ENCODE results near the gene RING1. TPM values are rescaled to one million over a fixed set of nuclear protein-coding genes. Genes with fewer than 3 reads are reported as not detected.
A peak's percentile ranks its signal among the peaks of the same experiment; 100 is the strongest.

RING1 gene
- polyA plus RNA-seq, 1 of the 3 experiments (the other 2 are of a cell fraction): 61.3 TPM

DNA sequence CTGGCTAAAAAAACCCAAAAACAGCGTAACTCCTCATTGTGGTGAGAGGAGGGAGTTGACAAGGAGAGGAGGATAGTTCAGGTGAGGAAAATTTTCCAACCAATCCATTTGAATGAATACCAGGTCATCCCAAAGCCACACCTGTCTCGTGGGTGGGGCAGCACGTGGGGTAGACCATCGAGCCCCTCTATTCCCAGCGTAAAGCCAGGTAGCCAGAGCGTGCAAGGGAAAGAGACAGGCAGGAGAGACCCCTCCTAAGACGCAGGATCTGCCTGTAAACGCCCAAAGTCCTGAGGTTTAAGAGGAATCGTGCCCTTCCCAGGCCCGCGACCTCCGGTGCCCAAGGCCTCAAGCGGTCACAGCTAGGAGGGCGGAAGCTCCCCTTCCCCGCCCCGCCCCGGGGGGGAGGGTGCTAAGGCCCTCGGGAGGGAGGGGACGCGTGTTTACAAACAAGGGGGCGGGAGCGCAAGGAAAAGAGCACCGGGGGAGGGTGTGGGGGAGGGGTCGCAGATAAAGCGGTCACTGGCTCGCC lies 8.5 kb upstream of the RING1 start:
- no peak for DNase-seq
- Histone ChIP-seq H3K9me3 (no peaks in the 10 kb centered on the region), H3K27ac (ENCODE audit: low read depth in 2 of 2, low read length in 1 of 2) (peak overlapping the region; percentile 97 to 99), H3K79me2 (ENCODE audit: insufficient read depth) (peaks cover 64% of the 10 kb centered on the region), H2AFZ (ENCODE audit: low read depth) (no peak overlapping the region), H3K9me2 (no peaks in the 10 kb centered on the region), H3K36me3 (replicated peaks in 1 of 2; ENCODE audit: control insufficient read depth in 1 of 2, insufficient read depth in 2 of 2, low read length in 1 of 2) (peaks cover 34 to 51% of the 10 kb centered on the region in 2 experiments), H3K27me3 (ENCODE audit: insufficient read depth) (no peaks in the 10 kb centered on the region), H4K20me1 (ENCODE audit: insufficient read depth) (peaks cover 26% of the 10 kb centered on the region), H3K4me3 (ENCODE audit: low read depth in 2 of 2, low read length in 1 of 2) (peak overlapping the region; percentile 82 to 97), H3K9ac (peak overlapping the region; percentile 96), H3K4me1 (ENCODE audit: control insufficient read depth in 1 of 2, insufficient read depth in 2 of 2, low read depth in 1 of 2, low read length in 1 of 2) (peaks cover 11 to 34% of the 10 kb centered on the region in 2 experiments; a peak in 2 of 4 replicates), H3F3A (replicated peaks; ENCODE audit: insufficient read depth) (peaks cover 14% of the 10 kb centered on the region), H3K4me2 (peak overlapping the region; percentile 98)
- ChIA-PET POLR2A (interaction anchor here (1.2 kb wide), 1 partner anchor 9 kb away, joined by 3 read pairs; the partner anchor contains the start of gene RING1), CTCF (interaction anchor here (0.6 to 3.7 kb wide), 2 partner anchors 9 to 78 kb away, joined by 3 to 27 read pairs; partner anchors contain the start of gene RING1)
- 3% methylated on average over 22 of the region's 26 CpGs for WGBS (ENCODE audit: low lambda C conversion rate)
- TF ChIP-seq, protein P1, sequence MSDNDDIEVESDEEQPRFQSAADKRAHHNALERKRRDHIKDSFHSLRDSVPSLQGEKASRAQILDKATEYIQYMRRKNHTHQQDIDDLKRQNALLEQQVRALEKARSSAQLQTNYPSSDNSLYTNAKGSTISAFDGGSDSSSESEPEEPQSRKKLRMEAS (IDR thresholded peaks at IDR 0.05; ENCODE audit: low read depth): peak; percentile 56; the same call in 1 of the 2 replicates
- TF ChIP-seq MXI1 (IDR thresholded peaks at IDR 0.05; ENCODE audit: low read depth, low read length): peak; percentile 65; the same call in 1 of the 2 replicates
- TF ChIP-seq, protein P2, sequence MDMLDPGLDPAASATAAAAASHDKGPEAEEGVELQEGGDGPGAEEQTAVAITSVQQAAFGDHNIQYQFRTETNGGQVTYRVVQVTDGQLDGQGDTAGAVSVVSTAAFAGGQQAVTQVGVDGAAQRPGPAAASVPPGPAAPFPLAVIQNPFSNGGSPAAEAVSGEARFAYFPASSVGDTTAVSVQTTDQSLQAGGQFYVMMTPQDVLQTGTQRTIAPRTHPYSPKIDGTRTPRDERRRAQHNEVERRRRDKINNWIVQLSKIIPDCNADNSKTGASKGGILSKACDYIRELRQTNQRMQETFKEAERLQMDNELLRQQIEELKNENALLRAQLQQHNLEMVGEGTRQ (IDR thresholded peaks at IDR 0.05; ENCODE audit: borderline replicate concordance, low read depth, low read length): no peak

DNA sequence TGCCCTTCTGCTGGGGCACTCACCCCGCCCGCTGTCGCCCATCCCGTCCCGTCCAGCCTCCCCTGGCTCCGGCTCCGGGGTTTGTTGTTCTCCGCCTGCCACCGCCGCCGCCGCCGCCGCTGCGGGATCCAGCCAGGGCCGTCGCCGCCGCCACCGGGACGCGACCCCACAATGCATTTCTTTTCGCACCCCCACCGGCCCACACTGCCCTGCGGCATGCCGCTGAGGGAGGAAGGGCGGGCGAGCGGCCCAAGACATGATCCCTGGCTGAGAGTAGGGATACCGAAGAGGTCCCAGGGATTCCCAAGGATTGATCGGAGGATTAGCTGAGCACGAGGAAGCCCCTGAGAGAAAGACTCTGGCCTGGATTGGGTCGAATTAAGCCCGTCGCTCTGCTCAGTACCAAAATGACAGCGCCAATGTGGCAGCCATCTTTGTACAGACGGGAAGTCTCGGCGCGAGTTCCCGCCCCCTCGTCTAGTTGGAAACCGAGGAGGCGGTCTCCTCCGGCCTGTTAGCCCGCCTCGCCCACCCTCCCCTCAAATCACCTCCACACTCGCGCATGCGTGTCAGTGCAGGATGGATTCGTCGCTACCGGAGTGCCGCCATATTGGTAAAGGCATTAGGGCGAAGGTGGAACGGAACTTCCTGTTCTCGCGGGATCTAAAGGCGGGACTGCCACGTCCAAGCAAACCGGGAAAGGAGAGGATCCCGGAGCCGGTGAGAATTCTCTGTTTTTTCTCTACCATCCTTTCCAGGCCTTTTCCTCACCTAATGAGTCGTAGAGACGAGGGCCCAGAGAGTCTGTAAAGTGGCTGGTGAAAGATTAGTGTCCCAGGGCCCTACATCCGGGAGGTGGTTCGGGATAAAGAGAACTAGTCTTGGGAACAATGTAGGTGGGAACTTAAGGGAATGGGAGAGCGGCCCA lies 7.8 kb upstream of the RING1 start, which contains the start of the genes RXRB and SLC39A7:
Gene RXRB, minus strand, starts transcription at position 447 of the 928 bp plus-strand sequence. Its CDS starts 189 bp downstream, at position 258.
Gene SLC39A7, plus strand, starts transcription at position 649 of the 928 bp plus-strand sequence. CDS start 379 bp downstream, outside the sequence.
- Histone ChIP-seq H3K9ac (peak within 1 kb of the TSS; percentile 96), H3K36me3 (replicated peaks in 1 of 2; ENCODE audit: control insufficient read depth in 1 of 2, insufficient read depth in 2 of 2, low read length in 1 of 2) (peaks cover 28 to 44% of the 10 kb centered on the region in 2 experiments), H2AFZ (ENCODE audit: low read depth) (peak within 1 kb of the TSS; percentile 87), H4K20me1 (ENCODE audit: insufficient read depth) (peaks cover 26% of the 10 kb centered on the region), H3F3A (replicated peaks; ENCODE audit: insufficient read depth) (peaks cover 14% of the 10 kb centered on the region), H3K27me3 (ENCODE audit: insufficient read depth) (no peaks in the 10 kb centered on the region), H3K9me2 (no peaks in the 10 kb centered on the region), H3K4me1 (ENCODE audit: control insufficient read depth in 1 of 2, insufficient read depth in 2 of 2, low read depth in 1 of 2, low read length in 1 of 2) (peaks cover 17 to 41% of the 10 kb centered on the region in 2 experiments; a peak in 3 of 4 replicates), H3K9me3 (no peaks in the 10 kb centered on the region), H3K79me2 (ENCODE audit: insufficient read depth) (peaks cover 64% of the 10 kb centered on the region), H3K27ac (ENCODE audit: low read depth in 2 of 2, low read length in 1 of 2) (peak within 1 kb of the TSS; percentile 97 to 99), H3K4me2 (peak within 1 kb of the TSS; percentile 98), H3K4me3 (ENCODE audit: low read depth in 2 of 2, low read length in 1 of 2) (peak within 1 kb of the TSS; percentile 82 to 97)
- ChIA-PET CTCF (interaction anchor here (3.7 kb wide), 1 partner anchor 8 kb away, joined by 27 read pairs; the partner anchor contains the start of gene RING1), POLR2A (interaction anchor here (1.2 kb wide), 1 partner anchor 8 kb away, joined by 3 read pairs; the partner anchor contains the start of gene RING1)
- peak; percentile 96 for DNase-seq
- TF ChIP-seq CHD2 (IDR thresholded peaks at IDR 0.05; ENCODE audit: low read length, partially characterized antibody) (peak; percentile 99), FOXJ3 (CRISPR knock-in tag; IDR thresholded peaks at IDR 0.05) (no peak), SIN3A (IDR thresholded peaks at IDR 0.05; ENCODE audit: borderline replicate concordance, low read depth, low read length) (peak; percentile 85; the same call in 1 of the 2 replicates), ELF1 (IDR thresholded peaks at IDR 0.05) (peak; percentile 80), GABPA (IDR thresholded peaks at IDR 0.05; ENCODE audit: low read depth) (peak; percentile 79), TAF1 (IDR thresholded peaks at IDR 0.05; ENCODE audit: borderline replicate concordance, low read depth, low read length) (peak; percentile 75), NRF1 (IDR thresholded peaks at IDR 0.05; ENCODE audit: low read depth, low read length) (peak; percentile 97), MXI1 (IDR thresholded peaks at IDR 0.05; ENCODE audit: low read depth, low read length) (peak; percentile 40; the same call in 1 of the 2 replicates), YY1 (IDR thresholded peaks at IDR 0.05; ENCODE audit: low read depth) (peak; percentile 99), RCOR1 (IDR thresholded peaks at IDR 0.05; ENCODE audit: low read length) (no peak), TEAD4 (IDR thresholded peaks at IDR 0.05; ENCODE audit: borderline replicate concordance, insufficient read depth) (peak; percentile 23; the same call in 1 of the 2 replicates), POLR2AphosphoS5 (IDR thresholded peaks at IDR 0.05; ENCODE audit: low read depth, low read length) (peak; percentile 91)
- TF ChIP-seq, protein P3, sequence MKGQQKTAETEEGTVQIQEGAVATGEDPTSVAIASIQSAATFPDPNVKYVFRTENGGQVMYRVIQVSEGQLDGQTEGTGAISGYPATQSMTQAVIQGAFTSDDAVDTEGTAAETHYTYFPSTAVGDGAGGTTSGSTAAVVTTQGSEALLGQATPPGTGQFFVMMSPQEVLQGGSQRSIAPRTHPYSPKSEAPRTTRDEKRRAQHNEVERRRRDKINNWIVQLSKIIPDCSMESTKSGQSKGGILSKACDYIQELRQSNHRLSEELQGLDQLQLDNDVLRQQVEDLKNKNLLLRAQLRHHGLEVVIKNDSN (IDR thresholded peaks at IDR 0.05; ENCODE audit: borderline replicate concordance, low read depth): no peak
- TF ChIP-seq, protein P1 (IDR thresholded peaks at IDR 0.05; ENCODE audit: low read depth): peak; percentile 64; the same call in 1 of the 2 replicates
- TF ChIP-seq, protein P4, sequence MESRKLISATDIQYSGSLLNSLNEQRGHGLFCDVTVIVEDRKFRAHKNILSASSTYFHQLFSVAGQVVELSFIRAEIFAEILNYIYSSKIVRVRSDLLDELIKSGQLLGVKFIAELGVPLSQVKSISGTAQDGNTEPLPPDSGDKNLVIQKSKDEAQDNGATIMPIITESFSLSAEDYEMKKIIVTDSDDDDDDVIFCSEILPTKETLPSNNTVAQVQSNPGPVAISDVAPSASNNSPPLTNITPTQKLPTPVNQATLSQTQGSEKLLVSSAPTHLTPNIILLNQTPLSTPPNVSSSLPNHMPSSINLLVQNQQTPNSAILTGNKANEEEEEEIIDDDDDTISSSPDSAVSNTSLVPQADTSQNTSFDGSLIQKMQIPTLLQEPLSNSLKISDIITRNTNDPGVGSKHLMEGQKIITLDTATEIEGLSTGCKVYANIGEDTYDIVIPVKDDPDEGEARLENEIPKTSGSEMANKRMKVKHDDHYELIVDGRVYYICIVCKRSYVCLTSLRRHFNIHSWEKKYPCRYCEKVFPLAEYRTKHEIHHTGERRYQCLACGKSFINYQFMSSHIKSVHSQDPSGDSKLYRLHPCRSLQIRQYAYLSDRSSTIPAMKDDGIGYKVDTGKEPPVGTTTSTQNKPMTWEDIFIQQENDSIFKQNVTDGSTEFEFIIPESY (IDR thresholded peaks at IDR 0.05; ENCODE audit: borderline replicate concordance, low read depth): peak; percentile 99
- TF ChIP-seq, protein P2 (IDR thresholded peaks at IDR 0.05; ENCODE audit: borderline replicate concordance, low read depth, low read length): no peak
- under 1% methylated on average over 42 of the region's 68 CpGs for WGBS (ENCODE audit: low lambda C conversion rate)

Measured in SK-N-SH (cell line).